A673 (cell line): ENCODE measurements around the gene FBXL17. TPM values are rescaled to one million over a fixed set of nuclear protein-coding genes. Genes with fewer than 3 reads are reported as not detected.

ENCODE experiments used
- BruUV-seq: library from RNA; stranded (reverse); fragments of 400-500 nt; replicated peaks from 2 replicates; lab custom pipeline; 2021; lab: Mats Ljungman, UMichigan
- CTCF ChIA-PET: fragments of 300-600 bp; sonication (Branson Sonifier 250); formaldehyde crosslinking; loops from one replicate; lab custom pipeline; 2022; ENCODE audit warnings: antibody characterized with exemption; lab: Charles Lee
- POLR2A ChIA-PET: fragments of 300-600 bp; sonication (Branson Sonifier 250); formaldehyde crosslinking; loops from one replicate; lab custom pipeline; 2022; ENCODE audit warnings: antibody characterized with exemption; ENCODE audit not compliant: low non-redundant PET; lab: Charles Lee
- DNase-seq: peaks from one replicate; pipeline ENCODE4 v3.0.0-alpha.2; 2015; ENCODE audit warnings: low spot score
- H3K27ac ChIP-seq: fragments of 200-600 bp; sonication (generic); 2 replicates; pipeline ENCODE4 v1.5.1; 2016; ENCODE audit warnings: mixed run types, low read depth, mild to moderate bottlenecking, mixed read lengths, antibody characterized with exemption, low read length; ENCODE audit not compliant: poor library complexity, severe bottlenecking
- H3K27me3 ChIP-seq: fragments of 200-600 bp; sonication (generic); replicated peaks from 2 replicates; pipeline ENCODE4 v1.6.1; 2017; ENCODE audit warnings: mixed run types, low read depth, mild to moderate bottlenecking, mixed read lengths, antibody characterized with exemption, low read length; ENCODE audit not compliant: insufficient read depth, poor library complexity
- H3K36me3 ChIP-seq: fragments of 200-600 bp; sonication (generic); 2 replicates; pipeline ENCODE4 v1.6.1; 2016; ENCODE audit warnings: mixed run types, mild to moderate bottlenecking, mixed read lengths, antibody characterized with exemption, low read length; ENCODE audit not compliant: insufficient read depth, poor library complexity, severe bottlenecking
- H3K4me1 ChIP-seq: fragments of 200-600 bp; sonication (generic); 2 replicates; pipeline ENCODE4 v1.6.1; 2017; ENCODE audit warnings: mixed run types, mild to moderate bottlenecking, mixed read lengths, antibody characterized with exemption, low read length; ENCODE audit not compliant: insufficient read depth, poor library complexity, severe bottlenecking
- H3K4me3 ChIP-seq: fragments of 200-600 bp; sonication (generic); 2 replicates; pipeline ENCODE4 v1.5.1; 2016; ENCODE audit warnings: low read depth, mixed run types, mild to moderate bottlenecking, mixed read lengths, low read length; ENCODE audit not compliant: poor library complexity, severe bottlenecking
- H3K9me3 ChIP-seq: fragments of 200-600 bp; sonication (generic); 2 replicates; pipeline ENCODE4 v1.6.1; 2016; ENCODE audit warnings: mixed run types, low read depth, mild to moderate bottlenecking, mixed read lengths, antibody characterized with exemption, low read length; ENCODE audit not compliant: poor library complexity, severe bottlenecking
- CTCF ChIP-seq: fragments of 300-800, 200-600 bp; sonication (generic); conservative IDR thresholded peaks from 2 replicates; pipeline ENCODE4 v1.5.1; 2017; ENCODE audit warnings: low read depth, mild to moderate bottlenecking, antibody characterized with exemption, low read length, moderate library complexity, mixed read lengths
- EZH2 ChIP-seq: fragments of 200-600 bp; sonication (generic); IDR thresholded peaks from 2 replicates; pipeline ENCODE4 v1.6.1; 2017; ENCODE audit warnings: borderline replicate concordance, low read depth, mild to moderate bottlenecking, mixed read lengths, antibody characterized with exemption, low read length; ENCODE audit not compliant: poor library complexity, severe bottlenecking
- intact Hi-C: fragments of 100-400 bp; cut with micrococcal nuclease; formaldehyde crosslinking; loops from one replicate; pipeline ENCODE4 v1.10.0; 2022; ENCODE audit not compliant: unreplicated experiment
- total RNA-seq: library from RNA; stranded (reverse); gene quantifications from 2 replicates; pipeline ENCODE4 v1.2.3, GENCODE V29; 2021

FBXL17 gene
- total RNA-seq, 1 experiment from 2014 or later, result 5.7 TPM

- Histone ChIP-seq H3K27me3 (no peaks in the 10 kb centered on the region), H3K4me1 (no peaks in the 10 kb centered on the region), H3K4me3 (no peak overlapping the region), H3K27ac (no peak overlapping the region), H3K9me3 (no peaks in the 10 kb centered on the region), H3K36me3 (no peaks in the 10 kb centered on the region)
- intact Hi-C loops, result no loop called here
- DNase-seq, result no peak
- BruUV-seq, result no TSS peak
- CTCF ChIA-PET, result no interaction called here
- no peak for TF ChIP-seq CTCF
- TF ChIP-seq EZH2, result no peak
- POLR2A ChIA-PET, result no interaction called here
Observed at GRCh38 chr5:108118813-108119514, 262.9 kb downstream of the FBXL17 start.

- H3K4me3 ChIP-seq, result no peak overlapping the region
- POLR2A ChIA-PET, result no interaction called here
- no TSS peak for BruUV-seq
- DNase-seq, result no peak
- CTCF ChIA-PET, result no interaction called here
- no peak for TF ChIP-seq EZH2
- no peak for TF ChIP-seq CTCF
- H3K4me1 ChIP-seq, result peaks cover 10% of the 10 kb centered on the region
- no peak overlapping the region for H3K27ac ChIP-seq
- intact Hi-C loops, result no loop called here
- H3K27me3 ChIP-seq, result no peaks in the 10 kb centered on the region
- H3K9me3 ChIP-seq, result no peaks in the 10 kb centered on the region
- no peaks in the 10 kb centered on the region for H3K36me3 ChIP-seq
Observed at GRCh38 chr5:108115673-108116072, 266.2 kb downstream of the FBXL17 start.

- H3K4me3 ChIP-seq, result no peak overlapping the region
- DNase-seq, result no peak
- no peaks in the 10 kb centered on the region for H3K36me3 ChIP-seq
- no TSS peak for BruUV-seq
- no peaks in the 10 kb centered on the region for H3K27me3 ChIP-seq
- H3K4me1 ChIP-seq, result peaks cover 11% of the 10 kb centered on the region
- H3K27ac ChIP-seq, result no peak overlapping the region
- intact Hi-C loops, result no loop called here
- ChIA-PET POLR2A (no interaction called here), CTCF (no interaction called here)
- TF ChIP-seq CTCF, result no peak
- no peaks in the 10 kb centered on the region for H3K9me3 ChIP-seq
Observed at GRCh38 chr5:108113950-108114349, 267.9 kb downstream of the FBXL17 start.
